Measurements from ENCODE around the gene GFI1. TPM values are rescaled to one million over a fixed set of nuclear protein-coding genes. Genes with fewer than 3 reads are reported as not detected.

The GFI1 gene
- total and polyA plus RNA-seq, 2 experiments from 2014 or later = 0.10 TPM; not detected in 1

DNA sequence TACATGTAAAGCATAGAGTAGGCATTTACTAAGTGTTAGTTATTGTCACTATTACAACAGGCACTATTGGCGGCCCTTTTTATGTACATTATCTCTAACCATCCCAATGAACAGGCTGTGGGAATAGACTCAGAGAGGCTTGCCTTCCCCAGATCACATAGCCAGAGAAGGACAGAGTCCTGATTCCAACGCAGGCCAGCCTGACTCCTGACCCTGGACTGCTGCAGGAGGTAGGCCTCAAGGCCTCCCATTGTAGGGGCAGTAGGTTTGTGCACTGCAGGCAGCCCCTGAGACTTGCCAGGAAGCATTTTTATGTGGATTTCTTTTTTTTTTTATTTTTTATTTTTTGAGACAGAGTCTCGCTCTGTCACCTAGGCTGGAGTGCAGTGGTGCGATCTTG lies 6.4 kb upstream of the GFI1 start:
- TF ChIP-seq, protein P1, sequence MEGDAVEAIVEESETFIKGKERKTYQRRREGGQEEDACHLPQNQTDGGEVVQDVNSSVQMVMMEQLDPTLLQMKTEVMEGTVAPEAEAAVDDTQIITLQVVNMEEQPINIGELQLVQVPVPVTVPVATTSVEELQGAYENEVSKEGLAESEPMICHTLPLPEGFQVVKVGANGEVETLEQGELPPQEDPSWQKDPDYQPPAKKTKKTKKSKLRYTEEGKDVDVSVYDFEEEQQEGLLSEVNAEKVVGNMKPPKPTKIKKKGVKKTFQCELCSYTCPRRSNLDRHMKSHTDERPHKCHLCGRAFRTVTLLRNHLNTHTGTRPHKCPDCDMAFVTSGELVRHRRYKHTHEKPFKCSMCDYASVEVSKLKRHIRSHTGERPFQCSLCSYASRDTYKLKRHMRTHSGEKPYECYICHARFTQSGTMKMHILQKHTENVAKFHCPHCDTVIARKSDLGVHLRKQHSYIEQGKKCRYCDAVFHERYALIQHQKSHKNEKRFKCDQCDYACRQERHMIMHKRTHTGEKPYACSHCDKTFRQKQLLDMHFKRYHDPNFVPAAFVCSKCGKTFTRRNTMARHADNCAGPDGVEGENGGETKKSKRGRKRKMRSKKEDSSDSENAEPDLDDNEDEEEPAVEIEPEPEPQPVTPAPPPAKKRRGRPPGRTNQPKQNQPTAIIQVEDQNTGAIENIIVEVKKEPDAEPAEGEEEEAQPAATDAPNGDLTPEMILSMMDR (IDR thresholded peaks at IDR 0.05; ENCODE audit: poor library complexity) = no peak
- TF ChIP-seq EZH2 (IDR thresholded peaks at IDR 0.05; ENCODE audit: borderline replicate concordance) (no peak), EZH2phosphoT487 (IDR thresholded peaks at IDR 0.05; ENCODE audit: low read depth, severe bottlenecking, unreplicated experiment) (no peak)
- H3K27ac ChIP-seq = no peak overlapping the region
- H4K20me1 ChIP-seq (ENCODE audit: insufficient read depth, poor library complexity, severe bottlenecking) = no peaks in the 10 kb centered on the region
- no peak overlapping the region for H3K4me3 ChIP-seq
- H3K4me2 ChIP-seq = no peak overlapping the region
- DNase-seq (ENCODE audit: low spot score) = no peak
- H3K9me3 ChIP-seq (ENCODE audit: low read depth) = no peaks in the 10 kb centered on the region
- H3K4me1 ChIP-seq (ENCODE audit: insufficient read depth) = no peaks in the 10 kb centered on the region
- peaks cover 38% of the 10 kb centered on the region for H3K27me3 ChIP-seq
- H3K9me2 ChIP-seq (replicated peaks; ENCODE audit: insufficient read depth) = no peaks in the 10 kb centered on the region
- H3K79me2 ChIP-seq = no peaks in the 10 kb centered on the region
- H2AFZ ChIP-seq = no peak overlapping the region
- H3K36me3 ChIP-seq (replicated peaks; ENCODE audit: insufficient read depth, low read depth) = no peaks in the 10 kb centered on the region
- 96% methylated on average over 4 of the region's 4 CpGs for WGBS (ENCODE audit: low lambda C conversion rate, missing lambda C conversion rate)

DNA sequence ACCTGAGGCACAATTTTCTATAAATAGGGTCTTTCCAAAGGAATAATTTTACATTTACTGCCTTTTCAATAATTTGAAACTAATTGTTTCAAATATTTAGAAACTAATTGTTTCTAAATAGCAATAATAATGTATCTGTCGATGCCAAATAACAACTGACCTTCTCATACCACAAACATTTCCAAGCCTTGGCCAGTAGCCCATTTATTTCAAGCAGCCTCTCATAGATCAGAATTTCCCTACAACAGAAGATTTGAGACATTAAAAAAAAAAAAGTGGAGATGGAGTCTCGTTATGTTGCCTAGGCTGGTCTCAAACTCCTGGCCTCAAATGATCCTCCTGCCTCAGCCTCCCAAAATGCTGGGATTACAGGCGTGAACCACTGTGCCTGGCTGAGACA lies 2.1 kb upstream of the GFI1 start:
- TF ChIP-seq EZH2 (IDR thresholded peaks at IDR 0.05; ENCODE audit: borderline replicate concordance) = no peak
- no peak for TF ChIP-seq EZH2phosphoT487 (IDR thresholded peaks at IDR 0.05; ENCODE audit: low read depth, severe bottlenecking, unreplicated experiment)
- TF ChIP-seq, protein P1 (IDR thresholded peaks at IDR 0.05; ENCODE audit: poor library complexity) = no peak
- H3K4me1 ChIP-seq (ENCODE audit: insufficient read depth) = peaks cover 25% of the 10 kb centered on the region
- H2AFZ ChIP-seq = no peak overlapping the region
- H3K27ac ChIP-seq = no peak overlapping the region
- no peak overlapping the region for H3K4me2 ChIP-seq
- no peaks in the 10 kb centered on the region for H3K36me3 ChIP-seq (replicated peaks; ENCODE audit: insufficient read depth, low read depth)
- H3K9me3 ChIP-seq (ENCODE audit: low read depth) = no peaks in the 10 kb centered on the region
- H3K4me3 ChIP-seq = no peak overlapping the region
- no peak for DNase-seq (ENCODE audit: low spot score)
- H3K9me2 ChIP-seq (replicated peaks; ENCODE audit: insufficient read depth) = no peaks in the 10 kb centered on the region
- WGBS (ENCODE audit: low lambda C conversion rate, missing lambda C conversion rate) = 79% methylated on average over 3 of the region's 3 CpGs
- H3K27me3 ChIP-seq = peaks cover 77% of the 10 kb centered on the region
- no peaks in the 10 kb centered on the region for H4K20me1 ChIP-seq (ENCODE audit: insufficient read depth, poor library complexity, severe bottlenecking)
- H3K79me2 ChIP-seq = no peaks in the 10 kb centered on the region

GRCh38 chr1:92488416-92488815 lies 1.7 kb upstream of the GFI1 start:
- Histone ChIP-seq H3K4me2 (no peak overlapping the region), H3K4me1 (ENCODE audit: insufficient read depth) (peaks cover 29% of the 10 kb centered on the region), H3K36me3 (replicated peaks; ENCODE audit: insufficient read depth, low read depth) (no peaks in the 10 kb centered on the region), H2AFZ (no peak overlapping the region), H3K27ac (no peak overlapping the region), H3K79me2 (no peaks in the 10 kb centered on the region), H3K27me3 (peaks cover 82% of the 10 kb centered on the region), H3K9me3 (ENCODE audit: low read depth) (no peaks in the 10 kb centered on the region), H3K4me3 (no peak overlapping the region), H3K9me2 (replicated peaks; ENCODE audit: insufficient read depth) (no peaks in the 10 kb centered on the region), H4K20me1 (ENCODE audit: insufficient read depth, poor library complexity, severe bottlenecking) (peaks cover under 1% of the 10 kb centered on the region)
- WGBS (ENCODE audit: low lambda C conversion rate, missing lambda C conversion rate) = 39% methylated on average over 3 of the region's 3 CpGs
- TF ChIP-seq EZH2 (IDR thresholded peaks at IDR 0.05; ENCODE audit: borderline replicate concordance) (no peak), EZH2phosphoT487 (IDR thresholded peaks at IDR 0.05; ENCODE audit: low read depth, severe bottlenecking, unreplicated experiment) (no peak)
- TF ChIP-seq, protein P1 (IDR thresholded peaks at IDR 0.05; ENCODE audit: poor library complexity) = no peak
- no peak for DNase-seq (ENCODE audit: low spot score)
